ENCODE measurements around the gene GRIN1.

GRCh38 chr9:137141976-137142936 is 3.3 kb downstream of the GRIN1 start:
- TF ChIP-seq CTCF (conservative IDR thresholded peaks at IDR 0.05; ENCODE audit: low read depth, low read length), result no peak
- no peak for TF ChIP-seq EZH2 (IDR thresholded peaks at IDR 0.05; ENCODE audit: borderline replicate concordance, low read depth, low read length, poor library complexity, severe bottlenecking)

Measured in A673 (cell line).